AG08395 (cell line): ENCODE measurements around the gene CNTD1.

Source experiments
- DNase-seq: peaks from one replicate; pipeline ENCODE4 v3.0.0; 2012; ENCODE audit warnings: mixed read lengths, low spot score

CNTD1 gene

DNA sequence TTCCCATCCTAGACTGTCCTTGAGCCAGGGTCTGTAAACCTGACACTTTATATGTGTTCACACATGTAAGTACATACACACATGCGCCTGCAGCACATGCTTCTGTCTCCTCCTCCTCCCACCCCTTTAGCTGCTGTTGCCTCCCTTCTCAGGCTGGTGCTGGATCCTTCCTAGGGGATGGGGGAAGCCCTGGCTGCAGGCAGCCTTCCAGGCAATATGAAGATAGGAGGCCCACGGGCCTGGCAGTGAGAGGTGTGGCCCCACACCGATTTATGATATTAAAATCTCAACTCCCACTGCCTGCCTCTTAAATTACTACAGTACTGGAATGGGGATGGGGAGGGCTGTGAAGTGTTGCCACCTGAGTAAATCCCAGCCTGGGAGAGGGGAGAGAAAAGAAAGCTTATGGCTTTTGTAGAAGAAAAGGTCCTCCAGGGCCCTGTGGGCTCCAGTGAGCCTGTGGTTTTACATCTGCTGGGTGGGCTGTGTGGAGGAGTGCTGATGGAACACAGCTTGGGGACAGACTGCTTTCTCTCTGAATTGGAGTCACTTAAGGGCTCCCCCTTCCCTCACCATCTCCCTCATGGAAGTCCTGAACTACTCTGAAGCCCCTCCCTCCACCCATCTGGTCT, 19.2 kb upstream of the CNTD1 start:
- DNase-seq, result no peak

DNA sequence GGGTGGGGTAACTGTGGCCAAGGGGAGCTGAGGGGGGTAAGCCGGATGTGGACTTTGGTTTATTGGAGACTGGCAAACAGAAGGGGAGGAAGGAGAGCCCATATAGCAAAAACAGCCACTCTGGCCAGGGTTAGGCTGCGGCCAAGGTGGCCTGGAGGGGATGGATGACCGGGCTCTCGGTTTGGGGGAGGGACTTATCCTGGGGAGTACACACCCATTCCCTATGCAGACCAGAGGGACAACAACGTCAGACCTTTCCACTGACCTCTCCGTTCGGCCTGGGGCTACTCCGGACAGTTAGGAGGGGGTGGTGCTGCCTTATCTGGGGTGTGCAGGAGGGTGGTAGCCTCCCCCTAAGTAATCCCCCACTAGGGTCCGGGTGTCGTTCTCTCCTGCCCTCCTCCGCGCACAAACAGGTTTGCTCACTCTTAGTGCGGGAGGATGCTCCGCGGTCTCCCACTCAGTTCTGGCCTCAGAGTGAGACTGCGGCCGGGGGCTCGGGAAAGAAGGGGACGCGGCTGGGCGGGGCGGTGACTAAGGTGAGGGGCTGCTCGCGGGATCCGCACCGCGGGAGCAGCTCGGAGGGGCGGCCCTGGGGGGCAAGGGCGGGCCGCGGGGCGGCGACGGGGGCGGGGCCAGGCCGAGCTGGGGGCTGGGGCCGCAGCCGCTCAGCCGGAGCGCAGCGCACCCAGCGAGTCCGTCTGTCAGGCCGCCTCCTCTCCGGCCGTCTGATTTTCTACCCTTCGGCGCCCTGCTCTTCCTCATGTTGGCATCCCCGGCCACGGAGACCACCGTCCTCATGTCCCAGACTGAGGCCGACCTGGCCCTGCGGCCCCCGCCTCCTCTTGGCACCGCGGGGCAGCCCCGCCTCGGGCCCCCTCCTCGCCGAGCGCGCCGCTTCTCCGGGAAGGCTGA, 18.5 kb upstream of the CNTD1 start, which contains the start of gene WNK4:
TSS of gene WNK4 (plus strand) at position 675 of the 915 bp plus-strand sequence. CDS start at position 764, 89 bp downstream.
- peak; percentile 69 for DNase-seq

DNA sequence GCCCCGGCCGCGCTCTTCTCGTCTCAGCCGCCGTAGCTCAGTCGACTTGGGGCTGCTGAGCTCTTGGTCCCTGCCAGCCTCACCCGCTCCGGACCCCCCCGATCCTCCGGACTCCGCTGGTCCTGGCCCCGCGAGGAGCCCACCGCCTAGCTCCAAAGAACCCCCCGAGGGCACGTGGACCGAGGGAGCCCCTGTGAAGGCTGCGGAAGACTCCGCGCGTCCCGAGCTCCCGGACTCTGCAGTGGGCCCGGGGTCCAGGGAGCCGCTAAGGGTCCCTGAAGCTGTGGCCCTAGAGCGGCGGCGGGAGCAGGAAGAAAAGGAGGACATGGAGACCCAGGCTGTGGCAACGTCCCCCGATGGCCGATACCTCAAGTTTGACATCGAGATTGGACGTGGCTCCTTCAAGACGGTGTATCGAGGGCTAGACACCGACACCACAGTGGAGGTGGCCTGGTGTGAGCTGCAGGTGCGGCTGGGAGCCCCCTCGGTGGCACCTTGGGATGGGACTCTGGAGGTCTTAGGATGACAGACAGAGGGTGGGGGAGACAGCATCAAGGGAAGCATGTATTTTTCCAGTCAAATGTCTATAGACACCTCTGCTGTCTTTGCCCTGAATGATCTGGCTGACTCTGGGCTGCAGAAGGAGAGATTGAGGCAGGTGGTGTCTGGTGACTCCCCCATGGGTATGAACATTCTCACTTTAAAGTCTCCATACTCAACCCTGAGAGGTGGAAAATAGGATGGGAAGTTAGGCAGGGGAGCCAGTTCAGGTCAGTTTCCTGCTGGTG, 17.6 kb upstream of the CNTD1 start:
- DNase-seq, result peak; percentile 12

DNA sequence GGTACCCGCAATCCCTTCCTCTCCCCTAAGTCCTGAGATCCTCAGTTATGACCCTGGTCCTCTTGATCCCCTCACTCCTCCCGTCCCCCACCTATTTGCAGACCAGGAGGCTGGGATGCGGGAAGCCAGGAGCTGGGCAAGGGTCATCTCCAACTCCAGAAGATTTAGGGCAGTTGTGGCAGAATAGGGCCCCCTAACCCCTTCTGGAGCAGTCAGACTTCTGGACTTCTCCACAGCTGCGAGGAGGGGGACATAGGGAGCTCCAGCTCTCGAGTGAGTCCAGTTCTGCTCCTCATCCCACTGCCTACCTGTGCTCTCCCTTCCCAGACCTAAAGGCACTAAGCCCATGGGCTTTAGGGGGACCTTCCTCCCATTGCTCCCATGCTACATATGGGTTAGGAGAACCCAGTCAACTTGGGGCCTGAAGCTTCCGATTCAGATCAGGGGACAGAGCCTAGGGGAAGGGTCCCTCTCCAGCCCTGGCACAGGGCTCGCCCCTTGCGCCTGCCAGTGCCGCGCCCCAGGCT, 17.0 kb upstream of the CNTD1 start:
- DNase-seq, result peak; percentile 22

DNA sequence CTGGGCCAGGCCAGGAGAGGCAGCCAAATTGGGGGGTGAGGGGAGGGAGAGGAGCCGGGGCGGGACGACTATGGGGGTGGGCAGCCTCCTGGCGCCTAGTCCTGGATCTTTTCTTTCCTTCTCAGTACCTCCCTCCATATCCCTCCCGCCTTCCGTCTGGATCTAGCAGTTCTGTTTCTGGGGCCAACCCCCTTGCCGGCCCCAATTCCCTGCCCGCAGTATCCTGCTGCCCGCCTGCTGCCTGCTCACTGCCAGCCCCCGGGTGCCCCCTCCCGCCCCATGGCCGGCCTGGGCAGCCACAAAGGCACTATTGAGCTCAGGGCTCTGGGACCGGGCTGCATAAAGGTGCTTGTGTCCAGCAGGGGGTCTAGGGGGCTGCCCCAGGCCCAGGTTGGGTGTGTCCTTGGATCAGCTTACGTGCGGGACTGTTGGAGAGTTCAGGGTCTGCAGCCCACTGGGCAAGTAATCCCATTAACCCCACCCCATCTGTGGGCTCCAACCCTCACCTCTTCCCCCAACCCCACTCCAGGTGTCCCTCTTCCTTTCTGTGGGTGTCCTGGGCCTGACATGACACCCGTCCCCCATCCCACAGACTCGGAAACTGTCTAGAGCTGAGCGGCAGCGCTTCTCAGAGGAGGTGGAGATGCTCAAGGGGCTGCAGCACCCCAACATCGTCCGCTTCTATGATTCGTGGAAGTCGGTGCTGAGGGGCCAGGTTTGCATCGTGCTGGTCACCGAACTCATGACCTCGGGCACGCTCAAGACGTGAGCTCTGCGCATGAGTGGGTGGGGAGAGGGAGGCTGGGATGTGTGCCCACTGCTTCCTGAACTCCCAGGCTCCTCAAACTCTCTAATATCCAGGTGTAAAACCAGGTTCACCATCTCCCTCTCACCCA, 16.2 kb upstream of the CNTD1 start:
- peak; percentile 37 for DNase-seq

DNA sequence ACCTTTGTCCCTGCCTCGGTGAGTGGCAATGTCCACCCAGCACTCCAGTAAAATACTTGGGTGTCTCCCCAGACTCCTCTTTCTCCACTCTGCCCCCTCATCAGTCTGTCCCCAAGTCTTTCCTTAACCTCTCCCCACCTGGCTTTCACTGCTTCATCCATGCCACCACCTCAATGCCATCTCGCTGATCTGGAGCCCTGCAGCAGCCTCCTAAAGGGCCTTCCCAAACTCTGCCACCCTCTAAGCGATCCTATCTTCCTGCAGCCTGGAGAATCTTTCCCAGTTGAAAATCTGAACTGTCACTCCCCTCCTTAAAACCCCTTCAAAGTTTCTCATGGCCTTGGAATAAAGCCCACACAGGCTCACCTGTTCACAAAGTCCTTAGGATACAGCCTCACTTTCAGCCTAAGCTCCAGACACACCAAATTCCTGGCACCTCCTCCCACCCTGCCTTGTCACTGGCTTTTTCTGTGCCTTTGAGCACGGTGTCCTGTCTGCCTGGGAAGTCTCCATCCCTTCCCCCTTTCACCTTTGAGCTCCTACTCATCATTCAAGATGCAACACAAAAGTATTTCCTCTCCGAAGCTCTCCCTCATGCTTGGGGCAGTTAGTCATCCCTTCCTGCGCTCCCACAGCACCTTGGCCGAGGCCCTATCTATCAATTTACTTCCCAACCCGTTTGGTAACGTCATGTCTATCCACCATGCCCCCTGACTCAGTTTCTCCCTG, 15.4 kb upstream of the CNTD1 start:
- peak; percentile 51 for DNase-seq

DNA sequence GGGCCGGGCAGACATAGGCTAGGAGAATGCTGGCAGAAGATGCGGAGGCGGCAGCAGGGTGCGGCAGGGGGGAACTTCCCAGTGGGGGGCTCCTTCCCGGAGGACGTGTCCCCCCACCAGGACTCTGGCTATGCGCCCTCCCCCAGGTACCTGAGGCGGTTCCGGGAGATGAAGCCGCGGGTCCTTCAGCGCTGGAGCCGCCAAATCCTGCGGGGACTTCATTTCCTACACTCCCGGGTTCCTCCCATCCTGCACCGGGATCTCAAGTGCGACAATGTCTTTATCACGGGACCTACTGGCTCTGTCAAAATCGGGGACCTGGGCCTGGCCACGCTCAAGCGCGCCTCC, 14.9 kb upstream of the CNTD1 start:
- no peak for DNase-seq

DNA sequence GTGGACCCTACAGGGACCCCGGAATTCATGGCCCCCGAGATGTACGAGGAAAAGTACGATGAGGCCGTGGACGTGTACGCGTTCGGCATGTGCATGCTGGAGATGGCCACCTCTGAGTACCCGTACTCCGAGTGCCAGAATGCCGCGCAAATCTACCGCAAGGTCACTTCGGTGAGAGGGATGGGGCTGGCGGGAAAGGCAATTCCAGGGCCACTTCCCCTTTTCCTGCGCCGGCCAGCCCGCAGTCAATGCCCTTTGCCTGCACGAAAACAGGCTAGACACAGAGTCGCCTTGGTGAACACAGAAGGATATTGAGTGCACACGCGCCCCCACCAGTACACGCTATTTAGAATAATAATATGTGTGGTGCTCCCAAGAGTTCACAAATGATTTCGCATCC, 14.3 kb upstream of the CNTD1 start:
- DNase-seq, result no peak

DNA sequence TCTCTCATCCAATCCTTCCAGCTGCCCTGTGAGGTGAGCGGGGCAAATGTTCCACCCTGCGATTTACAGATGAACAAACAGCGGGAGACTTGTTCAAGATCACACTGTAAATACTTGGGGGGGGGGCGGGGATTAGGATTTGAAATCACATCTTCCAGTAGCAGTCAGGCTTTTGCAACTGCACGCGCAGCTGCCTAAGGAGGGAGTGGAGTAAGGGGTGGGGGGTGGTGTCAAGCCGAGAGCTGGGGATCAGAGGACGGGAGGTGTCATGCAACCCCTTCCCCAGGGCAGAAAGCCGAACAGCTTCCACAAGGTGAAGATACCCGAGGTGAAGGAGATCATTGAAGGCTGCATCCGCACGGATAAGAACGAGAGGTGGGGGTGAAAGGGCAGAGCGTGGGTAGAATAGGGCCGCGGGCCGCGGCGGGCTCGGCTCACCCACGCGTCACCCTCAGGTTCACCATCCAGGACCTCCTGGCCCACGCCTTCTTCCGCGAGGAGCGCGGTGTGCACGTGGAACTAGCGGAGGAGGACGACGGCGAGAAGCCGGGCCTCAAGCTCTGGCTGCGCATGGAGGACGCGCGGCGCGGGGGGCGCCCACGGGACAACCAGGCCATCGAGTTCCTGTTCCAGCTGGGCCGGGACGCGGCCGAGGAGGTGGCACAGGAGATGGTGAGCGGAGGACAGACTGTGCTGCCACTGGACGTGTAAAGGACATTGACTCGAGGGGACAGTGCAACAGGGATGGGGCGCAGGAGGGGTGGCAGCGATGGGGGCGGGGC, 13.7 kb upstream of the CNTD1 start:
- no peak for DNase-seq

DNA sequence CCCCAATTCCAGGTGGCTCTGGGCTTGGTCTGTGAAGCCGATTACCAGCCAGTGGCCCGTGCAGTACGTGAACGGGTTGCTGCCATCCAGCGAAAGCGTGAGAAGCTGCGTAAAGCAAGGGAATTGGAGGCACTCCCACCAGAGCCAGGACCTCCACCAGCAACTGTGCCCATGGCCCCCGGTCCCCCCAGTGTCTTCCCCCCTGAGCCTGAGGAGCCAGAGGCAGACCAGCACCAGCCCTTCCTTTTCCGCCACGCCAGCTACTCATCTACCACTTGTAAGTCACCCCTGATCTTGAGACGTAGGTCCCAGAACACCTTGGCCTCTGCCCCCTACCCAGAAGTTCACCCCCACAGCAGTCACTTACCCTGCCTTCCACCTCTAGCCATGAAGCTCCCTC, 11.4 kb upstream of the CNTD1 start:
- DNase-seq, result no peak

DNA sequence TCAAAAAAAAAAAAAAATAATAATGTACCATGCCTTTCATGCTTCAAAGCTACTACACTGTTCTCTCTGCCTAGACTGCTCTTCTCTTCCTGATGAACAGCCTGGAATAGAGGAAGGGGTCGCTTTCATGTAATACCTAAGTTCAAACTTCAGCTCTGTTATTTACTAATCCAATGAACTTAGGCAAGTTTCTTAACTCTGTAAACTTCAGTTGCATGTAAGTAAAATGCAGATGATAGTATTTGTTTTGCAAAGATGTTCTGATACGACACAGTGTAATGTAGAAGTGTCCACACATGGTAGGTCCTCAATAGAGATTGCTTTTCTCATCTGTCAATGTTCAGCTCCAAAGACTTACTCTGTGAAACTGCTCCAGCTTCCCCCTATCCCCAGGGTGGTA, 6.7 kb upstream of the CNTD1 start:
- no peak for DNase-seq

DNA sequence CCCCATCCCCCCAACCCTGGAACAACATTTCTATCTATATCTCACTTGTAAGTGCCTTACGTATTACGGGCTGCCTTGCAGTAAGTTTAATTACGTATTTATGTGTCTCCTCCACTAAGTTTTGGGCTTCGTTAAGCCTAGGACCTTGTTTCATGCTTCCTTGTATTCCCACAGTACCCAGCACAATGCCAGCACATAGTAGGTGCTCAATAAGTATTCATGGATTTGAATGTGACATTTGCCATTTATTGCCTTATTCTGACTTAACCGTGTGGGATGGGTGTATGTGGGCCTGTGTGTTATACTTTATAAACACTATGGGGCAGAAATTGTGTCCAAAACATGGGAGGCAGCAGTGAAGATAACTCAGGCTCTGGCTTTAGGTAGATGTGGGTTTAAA, 6.1 kb upstream of the CNTD1 start:
- DNase-seq, result no peak

DNA sequence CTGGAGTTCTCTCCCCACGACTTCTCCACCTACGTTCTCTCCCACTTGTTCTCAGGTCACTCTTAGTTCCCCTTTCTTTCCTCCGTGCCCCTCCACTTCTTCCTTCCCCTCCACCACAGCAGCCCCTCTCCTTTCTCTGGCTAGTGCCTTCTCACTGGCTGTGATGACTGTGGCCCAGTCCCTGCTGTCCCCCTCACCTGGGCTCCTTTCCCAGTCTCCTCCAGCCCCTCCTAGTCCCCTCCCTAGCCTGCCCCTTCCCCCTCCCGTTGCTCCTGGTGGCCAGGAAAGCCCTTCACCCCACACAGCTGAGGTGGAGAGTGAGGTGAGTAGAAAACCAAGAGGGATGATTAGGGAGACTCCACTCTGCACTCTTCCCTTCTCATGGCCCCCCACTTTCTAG, 3.6 kb upstream of the CNTD1 start:
- no peak for DNase-seq

DNA sequence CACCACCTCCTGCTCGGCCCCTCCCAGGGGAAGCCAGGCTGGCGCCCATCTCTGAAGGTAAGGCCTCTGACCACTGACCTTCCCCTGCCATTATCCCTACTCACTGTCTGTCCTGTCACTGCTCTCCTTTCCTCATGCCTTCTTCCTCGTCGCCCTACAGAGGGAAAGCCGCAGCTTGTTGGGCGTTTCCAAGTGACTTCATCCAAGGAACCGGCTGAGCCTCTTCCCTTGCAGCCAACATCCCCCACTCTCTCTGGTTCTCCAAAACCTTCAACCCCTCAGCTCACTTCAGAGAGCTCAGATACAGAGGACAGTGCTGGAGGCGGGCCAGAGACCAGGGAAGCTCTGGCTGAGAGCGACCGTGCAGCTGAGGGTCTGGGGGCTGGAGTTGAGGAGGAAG, 3.2 kb upstream of the CNTD1 start:
- DNase-seq, result no peak

DNA sequence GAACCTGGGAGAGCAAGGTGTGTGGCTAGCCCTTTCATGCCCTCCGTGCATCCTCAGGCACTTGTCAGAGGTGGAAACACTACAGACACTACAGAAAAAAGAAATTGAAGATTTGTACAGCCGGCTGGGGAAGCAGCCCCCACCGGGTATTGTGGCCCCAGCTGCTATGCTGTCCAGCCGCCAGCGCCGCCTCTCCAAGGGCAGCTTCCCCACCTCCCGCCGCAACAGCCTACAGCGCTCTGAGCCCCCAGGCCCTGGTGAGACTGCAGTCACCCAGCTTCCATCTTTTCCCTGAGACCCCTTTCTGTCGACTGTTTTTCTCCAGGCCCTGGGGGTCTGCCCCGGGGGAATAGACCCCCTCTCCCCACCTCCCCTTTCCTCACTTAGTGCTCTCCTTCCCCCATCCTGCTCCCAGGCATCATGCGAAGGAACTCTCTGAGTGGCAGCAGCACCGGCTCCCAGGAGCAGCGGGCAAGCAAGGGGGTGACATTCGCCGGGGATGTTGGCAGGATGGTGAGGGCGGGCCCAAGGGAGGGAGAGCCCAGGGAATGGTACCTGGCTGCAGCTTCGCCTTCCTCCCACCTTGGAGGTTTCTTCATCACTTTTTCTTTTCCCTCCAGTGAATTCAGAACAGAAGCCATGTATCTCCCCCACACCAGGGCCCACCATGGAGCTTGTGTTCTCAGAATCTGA, 2.4 kb upstream of the CNTD1 start:
- DNase-seq, result no peak

DNA sequence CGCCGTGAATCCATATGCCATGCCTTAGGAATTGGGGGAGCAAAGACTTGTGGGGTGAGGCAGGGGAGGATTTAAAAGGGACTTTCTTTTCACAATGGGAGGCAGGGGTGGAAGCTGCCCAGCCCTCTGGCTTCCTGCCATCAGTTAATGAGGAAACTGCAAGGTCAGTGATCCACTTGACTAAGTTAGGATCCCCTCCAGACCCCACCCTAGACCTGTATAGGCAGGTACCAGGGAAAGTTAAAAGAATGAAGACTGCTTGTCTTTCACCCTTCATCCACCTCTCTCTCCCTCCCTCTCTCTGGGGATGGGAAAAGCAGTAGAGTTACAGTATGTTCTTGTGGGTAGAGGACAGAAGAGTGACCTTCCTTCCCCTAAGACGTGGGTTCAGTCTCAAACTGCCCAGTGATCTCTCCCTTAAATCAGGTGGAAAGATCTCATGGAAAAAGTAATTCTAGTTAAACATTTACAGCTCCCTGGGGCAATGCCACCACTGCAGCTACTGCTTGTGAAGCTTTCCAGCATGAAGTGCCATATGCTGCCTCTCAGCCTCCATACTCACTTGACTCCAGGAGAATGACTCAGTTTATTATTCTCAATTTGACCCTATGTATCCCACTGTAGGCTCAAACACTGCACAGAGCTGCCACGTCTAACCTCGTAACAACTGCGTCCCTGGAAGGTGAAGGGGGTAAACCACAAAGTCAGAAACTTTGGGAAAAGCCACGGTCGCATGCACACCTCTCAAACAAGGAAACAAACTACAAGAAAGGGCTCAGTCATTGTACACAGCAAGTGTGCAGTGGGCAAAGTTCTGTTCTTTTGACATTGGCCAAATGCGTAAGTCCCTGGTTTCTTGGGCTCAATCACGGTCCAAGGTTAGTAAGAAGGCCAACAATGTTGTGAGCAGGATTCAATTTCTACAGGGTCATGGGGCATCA, 1.3 kb upstream of the CNTD1 start:
- no peak for DNase-seq

DNA sequence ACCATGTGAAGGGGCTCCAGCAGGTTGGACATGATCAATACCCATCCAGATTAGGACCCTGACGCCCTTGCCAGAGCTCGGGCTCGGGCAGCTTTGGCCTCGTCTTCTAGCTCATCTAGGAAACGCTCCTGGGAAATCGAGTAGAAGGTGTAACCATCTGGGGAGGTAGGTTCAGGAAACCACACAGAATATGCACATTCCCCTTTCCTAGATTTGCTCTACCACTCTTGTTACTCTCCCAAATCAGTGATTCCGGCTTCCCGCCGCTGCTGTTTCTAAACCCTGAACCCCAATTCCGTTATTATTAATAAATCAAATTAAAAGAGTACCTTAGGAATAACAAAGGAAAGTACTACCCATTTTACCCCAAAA, 664 bp upstream of the CNTD1 start:
- DNase-seq, result no peak
